ENCODE measurements around the gene EEF1AKMT2.

- no peak for TF ChIP-seq POLR2A (IDR thresholded peaks at IDR 0.05)
- TF ChIP-seq, protein P1, sequence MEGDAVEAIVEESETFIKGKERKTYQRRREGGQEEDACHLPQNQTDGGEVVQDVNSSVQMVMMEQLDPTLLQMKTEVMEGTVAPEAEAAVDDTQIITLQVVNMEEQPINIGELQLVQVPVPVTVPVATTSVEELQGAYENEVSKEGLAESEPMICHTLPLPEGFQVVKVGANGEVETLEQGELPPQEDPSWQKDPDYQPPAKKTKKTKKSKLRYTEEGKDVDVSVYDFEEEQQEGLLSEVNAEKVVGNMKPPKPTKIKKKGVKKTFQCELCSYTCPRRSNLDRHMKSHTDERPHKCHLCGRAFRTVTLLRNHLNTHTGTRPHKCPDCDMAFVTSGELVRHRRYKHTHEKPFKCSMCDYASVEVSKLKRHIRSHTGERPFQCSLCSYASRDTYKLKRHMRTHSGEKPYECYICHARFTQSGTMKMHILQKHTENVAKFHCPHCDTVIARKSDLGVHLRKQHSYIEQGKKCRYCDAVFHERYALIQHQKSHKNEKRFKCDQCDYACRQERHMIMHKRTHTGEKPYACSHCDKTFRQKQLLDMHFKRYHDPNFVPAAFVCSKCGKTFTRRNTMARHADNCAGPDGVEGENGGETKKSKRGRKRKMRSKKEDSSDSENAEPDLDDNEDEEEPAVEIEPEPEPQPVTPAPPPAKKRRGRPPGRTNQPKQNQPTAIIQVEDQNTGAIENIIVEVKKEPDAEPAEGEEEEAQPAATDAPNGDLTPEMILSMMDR (IDR thresholded peaks at IDR 0.05): no peak
These were observed 36.1 kb downstream of the EEF1AKMT2 start for GRCh38 chr10:124755581-124755980.
